CD1c-positive myeloid dendritic cell (primary cell): ENCODE data around the gene OSBPL9.
"Not testable (repeated sequence)": the region's sequence is repeated elsewhere in the genome, so short reads cannot be mapped to it uniquely, and the experiment has no call there.

Experiments used
- DNase-seq: peaks from one replicate; pipeline ENCODE4 v3.0.0-alpha.2; 2016; ENCODE audit errors: extremely low spot score

Gene OSBPL9

DNA sequence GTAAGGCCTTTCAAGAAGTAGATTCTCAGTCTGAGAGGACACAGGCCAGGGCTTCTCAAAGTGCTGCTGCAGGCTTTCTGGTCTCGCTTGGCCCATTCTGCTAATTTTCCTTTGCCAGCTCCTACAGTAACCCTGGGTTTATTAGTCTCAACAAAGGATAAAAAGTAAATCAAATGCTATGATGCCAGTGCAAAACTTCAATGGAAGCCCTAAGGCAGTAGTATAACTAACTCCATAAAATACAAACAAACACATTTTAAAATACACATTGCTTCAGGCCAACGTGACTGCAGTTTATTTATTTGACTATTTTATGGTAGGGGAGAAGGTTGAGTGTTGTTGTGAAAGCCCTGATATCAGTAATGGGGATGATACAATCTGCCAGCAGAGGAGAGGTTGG, 172.0 kb downstream of the OSBPL9 start:
- no peak for DNase-seq

GRCh38 chr1:51789342-51789741, 172.4 kb downstream of the OSBPL9 start:
- DNase-seq, result no peak

GRCh38 chr1:51790385-51790784, 173.5 kb downstream of the OSBPL9 start:
- no peak for DNase-seq

- no peak for DNase-seq
Observed at GRCh38 chr1:51791888-51792287, 175.0 kb downstream of the OSBPL9 start.

- peak; percentile 46 for DNase-seq
Observed at GRCh38 chr1:51792864-51793263, 176.0 kb downstream of the OSBPL9 start.

- DNase-seq, result no peak
Observed at GRCh38 chr1:51794260-51794659, 177.4 kb downstream of the OSBPL9 start.

GRCh38 chr1:51794868-51795267, 178.0 kb downstream of the OSBPL9 start:
- DNase-seq, result no peak

DNA sequence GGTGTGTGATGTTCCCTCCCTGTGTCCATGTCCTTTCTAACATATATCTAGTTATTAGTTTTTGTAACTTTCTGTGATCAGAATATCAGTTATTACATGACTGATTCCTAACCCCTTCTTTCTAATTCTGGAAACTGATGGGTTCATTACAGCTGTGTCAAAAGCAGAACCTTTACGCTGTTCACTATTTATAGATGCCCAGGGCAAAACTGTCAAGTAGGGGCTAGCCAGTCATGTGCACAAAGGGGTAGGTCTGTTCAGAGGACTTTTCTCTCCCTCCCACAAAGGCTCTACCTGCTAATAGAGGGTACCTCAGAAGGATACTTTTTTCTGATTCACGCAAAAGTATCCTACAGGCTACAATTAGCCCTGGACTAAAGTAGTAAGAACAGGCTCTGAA, 182.5 kb downstream of the OSBPL9 start:
- no peak for DNase-seq

- DNase-seq, result no peak
Observed at GRCh38 chr1:51814513-51814912, 197.6 kb downstream of the OSBPL9 start.

DNA sequence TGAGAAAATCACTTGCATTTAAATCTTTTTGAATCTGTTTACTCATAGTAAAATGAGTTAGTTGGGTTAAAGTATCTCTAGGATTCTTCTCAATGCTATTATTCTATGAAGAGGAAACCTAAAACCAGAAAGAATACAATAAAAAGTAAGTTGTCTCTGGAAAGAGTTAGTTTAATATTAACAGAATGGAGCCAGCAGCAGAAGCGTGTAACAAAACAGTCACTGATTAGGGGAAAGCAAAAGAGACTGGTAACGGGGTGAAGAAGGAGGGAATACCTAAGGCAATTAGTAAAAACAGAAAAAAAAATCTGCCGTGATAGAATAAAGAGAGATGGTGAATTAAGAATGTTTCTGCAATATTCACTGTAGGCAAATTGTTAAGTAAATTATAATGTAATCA, 201.6 kb downstream of the OSBPL9 start:
- no peak for DNase-seq

GRCh38 chr1:51819021-51819420, 202.1 kb downstream of the OSBPL9 start:
- not testable (repeated sequence) for DNase-seq

DNA sequence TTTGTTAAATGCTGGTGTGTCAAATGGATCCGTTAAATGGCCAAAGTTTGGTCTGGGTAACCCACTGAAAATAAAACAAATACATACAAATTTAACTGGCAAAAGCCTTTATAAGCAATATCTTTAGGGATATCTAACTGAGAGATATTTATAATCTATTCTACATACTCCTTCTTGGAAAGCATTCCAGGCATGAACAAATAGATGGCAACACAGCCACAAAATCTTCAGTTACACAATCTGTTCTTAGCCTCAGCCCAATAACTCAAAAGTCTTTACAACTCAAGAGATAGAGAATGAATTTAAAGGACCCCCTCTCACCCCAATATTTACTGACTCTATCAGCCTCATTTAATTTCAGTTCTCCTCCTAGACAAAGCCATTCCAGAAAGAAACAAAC, 202.9 kb downstream of the OSBPL9 start:
- DNase-seq, result no peak

DNA sequence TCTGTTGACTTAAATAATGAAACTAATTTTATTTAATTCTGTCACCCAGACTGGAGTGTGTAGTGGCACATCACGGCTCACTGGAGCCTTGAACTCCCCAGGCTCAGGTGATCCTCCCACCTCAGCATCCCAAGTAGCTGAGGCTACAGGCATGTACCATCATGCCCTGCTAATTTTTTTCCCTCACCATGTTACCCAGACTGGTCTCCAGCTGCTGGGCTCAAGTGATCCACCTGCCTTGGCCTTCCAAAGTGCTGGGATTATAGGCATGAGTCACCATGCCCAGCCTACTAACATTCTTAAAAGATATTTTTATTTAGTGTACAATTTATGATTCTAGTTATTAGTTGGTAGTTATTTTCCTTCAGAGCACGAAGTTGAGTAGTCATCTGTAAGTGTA, 212.2 kb downstream of the OSBPL9 start:
- no peak for DNase-seq

- no peak for DNase-seq
Observed at GRCh38 chr1:51833700-51834099, 216.8 kb downstream of the OSBPL9 start.

DNA sequence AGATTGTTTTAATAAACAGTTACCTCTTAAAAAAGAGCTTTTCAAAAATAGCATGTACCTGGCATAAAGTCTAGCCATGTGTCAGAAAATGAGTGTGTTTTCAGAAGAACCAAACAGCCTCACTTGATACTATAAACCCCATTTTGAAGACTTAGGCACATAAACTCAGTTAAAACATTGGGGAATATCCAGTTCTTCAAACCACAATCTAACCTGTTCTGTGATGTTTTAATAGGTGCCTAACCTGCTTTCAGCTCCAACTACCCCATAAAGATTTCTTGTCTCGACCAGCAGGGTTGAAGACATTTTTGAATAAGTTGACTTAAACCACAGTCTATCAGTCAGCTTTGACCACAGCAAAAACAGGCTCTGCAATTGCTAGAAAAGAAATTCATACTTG, 220.4 kb downstream of the OSBPL9 start:
- no peak for DNase-seq
